Measurements from ENCODE around the gene TMEM225B. TPM values are rescaled to one million over a fixed set of nuclear protein-coding genes. Genes with fewer than 3 reads are reported as not detected.
A peak's percentile ranks its signal among the peaks of the same experiment; 100 is the strongest.
"Not testable (repeated sequence)": the region's sequence is repeated elsewhere in the genome, so short reads cannot be mapped to it uniquely, and the experiment has no call there.

TMEM225B gene
- total RNA-seq, 3 donors from 2014 or later: 0.38 to 0.71 TPM; not detected in 1

- H3K36me3 Mint-ChIP-seq (ENCODE audit: insufficient read depth): peaks cover 44% of the 10 kb centered on the region
- peaks cover 10% of the 10 kb centered on the region for H3K4me1 Mint-ChIP-seq (ENCODE audit: low read depth)
- H3K27me3 Mint-ChIP-seq (ENCODE audit: low read depth): no peaks in the 10 kb centered on the region
- H3K9me3 Mint-ChIP-seq: no peaks in the 10 kb centered on the region
- H3K4me3 Mint-ChIP-seq: no peak overlapping the region
- ATAC-seq: no peak
- no peak for DNase-seq
Measured at GRCh38 chr7:99644431-99644830, 46.4 kb downstream of the TMEM225B start.

GRCh38 chr7:99645590-99645989 lies 47.5 kb downstream of the TMEM225B start:
- no peak for DNase-seq
- H3K9me3 Mint-ChIP-seq: no peaks in the 10 kb centered on the region
- H3K27me3 Mint-ChIP-seq (ENCODE audit: low read depth): no peaks in the 10 kb centered on the region
- peaks cover 8% of the 10 kb centered on the region for H3K4me1 Mint-ChIP-seq (ENCODE audit: low read depth)
- H3K36me3 Mint-ChIP-seq (ENCODE audit: insufficient read depth): peaks cover 44% of the 10 kb centered on the region
- no peak overlapping the region for H3K4me3 Mint-ChIP-seq
- ATAC-seq: no peak

GRCh38 chr7:99648843-99649242 lies 50.8 kb downstream of the TMEM225B start:
- H3K27me3 Mint-ChIP-seq (ENCODE audit: low read depth): no peaks in the 10 kb centered on the region
- no peak overlapping the region for H3K4me3 Mint-ChIP-seq
- peaks cover 6% of the 10 kb centered on the region for H3K4me1 Mint-ChIP-seq (ENCODE audit: low read depth)
- DNase-seq: no peak
- peaks cover 44% of the 10 kb centered on the region for H3K36me3 Mint-ChIP-seq (ENCODE audit: insufficient read depth)
- no peaks in the 10 kb centered on the region for H3K9me3 Mint-ChIP-seq
- ATAC-seq: peak; percentile 78 to 85

GRCh38 chr7:99651290-99651689 lies 53.2 kb downstream of the TMEM225B start:
- Mint-ChIP-seq H3K4me3 (no peak overlapping the region), H3K27me3 (ENCODE audit: low read depth) (no peaks in the 10 kb centered on the region), H3K36me3 (ENCODE audit: insufficient read depth) (peaks cover 33% of the 10 kb centered on the region), H3K4me1 (ENCODE audit: low read depth) (peaks cover 8% of the 10 kb centered on the region), H3K9me3 (no peaks in the 10 kb centered on the region)
- DNase-seq: no peak
- no peak for ATAC-seq

GRCh38 chr7:99652671-99653070 lies 54.6 kb downstream of the TMEM225B start:
- DNase-seq (no peak), ATAC-seq (no peak)
- peaks cover 8% of the 10 kb centered on the region for H3K4me1 Mint-ChIP-seq (ENCODE audit: low read depth)
- peaks cover 33% of the 10 kb centered on the region for H3K36me3 Mint-ChIP-seq (ENCODE audit: insufficient read depth)
- no peak overlapping the region for H3K4me3 Mint-ChIP-seq
- no peaks in the 10 kb centered on the region for H3K27me3 Mint-ChIP-seq (ENCODE audit: low read depth)
- H3K9me3 Mint-ChIP-seq: no peaks in the 10 kb centered on the region

GRCh38 chr7:99653269-99653668 lies 55.2 kb downstream of the TMEM225B start:
- not testable (repeated sequence) for H3K27me3 Mint-ChIP-seq (ENCODE audit: low read depth); H3K4me3 Mint-ChIP-seq; ATAC-seq; H3K4me1 Mint-ChIP-seq (ENCODE audit: low read depth); DNase-seq; H3K9me3 Mint-ChIP-seq
- H3K36me3 Mint-ChIP-seq (ENCODE audit: insufficient read depth): peaks cover 30% of the 10 kb centered on the region

GRCh38 chr7:99653754-99654153 lies 55.7 kb downstream of the TMEM225B start:
- H3K27me3 Mint-ChIP-seq (ENCODE audit: low read depth): no peaks in the 10 kb centered on the region
- H3K9me3 Mint-ChIP-seq: no peaks in the 10 kb centered on the region
- no peak overlapping the region for H3K4me3 Mint-ChIP-seq
- peaks cover 29% of the 10 kb centered on the region for H3K36me3 Mint-ChIP-seq (ENCODE audit: insufficient read depth)
- no peak for ATAC-seq
- H3K4me1 Mint-ChIP-seq (ENCODE audit: low read depth): peaks cover 5% of the 10 kb centered on the region
- DNase-seq: no peak

- H3K27me3 Mint-ChIP-seq (ENCODE audit: low read depth); ATAC-seq; DNase-seq; H3K4me1 Mint-ChIP-seq (ENCODE audit: low read depth); H3K9me3 Mint-ChIP-seq; H3K4me3 Mint-ChIP-seq: not testable (repeated sequence)
- peaks cover 29% of the 10 kb centered on the region for H3K36me3 Mint-ChIP-seq (ENCODE audit: insufficient read depth)
Measured at GRCh38 chr7:99654626-99655025, 56.6 kb downstream of the TMEM225B start.

- not testable (repeated sequence) for H3K9me3 Mint-ChIP-seq; DNase-seq; H3K4me1 Mint-ChIP-seq (ENCODE audit: low read depth); ATAC-seq; H3K4me3 Mint-ChIP-seq; H3K27me3 Mint-ChIP-seq (ENCODE audit: low read depth)
- peaks cover 27% of the 10 kb centered on the region for H3K36me3 Mint-ChIP-seq (ENCODE audit: insufficient read depth)
Measured at GRCh38 chr7:99657879-99658278, 59.8 kb downstream of the TMEM225B start.

Other genes with a start within 250 kb of the TMEM225B start
- 100 to 1,000 TPM; 240 to 282 (median 274) TPM for gene ARPC1B, start 223.5 kb upstream of the TMEM225B start, total RNA-seq
- 100 to 1,000 TPM; 231 to 255 (median 235) TPM for gene PDAP1, start 189.7 kb upstream of the TMEM225B start, total RNA-seq
- gene BUD31, start 189.3 kb upstream of the TMEM225B start, total RNA-seq: 100 to 1,000 TPM; 174 to 231 (median 178) TPM
- gene PTCD1, start 159.5 kb upstream of the TMEM225B start, total RNA-seq: 10 to 100 TPM; 11.9 to 15.1 (median 13.9) TPM
- gene CPSF4, start 159.3 kb upstream of the TMEM225B start, total RNA-seq: 10 to 100 TPM; 85.8 to 99.9 (median 86.9) TPM
- gene ATP5MF, start 132.1 kb upstream of the TMEM225B start, total RNA-seq: 100 to 1,000 TPM; 346 to 393 (median 391) TPM
- 1 to 10 TPM; 5.4 to 9.4 (median 7.1) TPM for gene ZNF789, start 125.4 kb upstream of the TMEM225B start, total RNA-seq
- 10 to 100 TPM; 32.0 to 38.1 (median 34.8) TPM for gene ZNF394, start 98.0 kb upstream of the TMEM225B start, total RNA-seq
- 1 to 10 TPM; 4.9 to 6.4 (median 6.3) TPM for gene ZKSCAN5, start 93.6 kb upstream of the TMEM225B start, total RNA-seq
- 1 to 10 TPM; 6.1 to 6.7 (median 6.6) TPM for gene FAM200A, start 46.2 kb upstream of the TMEM225B start, total RNA-seq
- gene ZNF655, start 39.6 kb upstream of the TMEM225B start, total RNA-seq: 10 to 100 TPM; 52.5 to 61.6 (median 59.2) TPM
- 10 to 100 TPM; 32.9 to 34.4 (median 34.1) TPM for gene ZSCAN25, start 18.7 kb downstream of the TMEM225B start, total RNA-seq
- under 1 TPM in 2 of 3 donors, not detected in 1; 0.20 to 0.63 TPM for gene CYP3A5, start 81.7 kb downstream of the TMEM225B start, total RNA-seq
- not detected for gene CYP3A7, start 136.9 kb downstream of the TMEM225B start, total RNA-seq
- gene CYP3A4, start 185.9 kb downstream of the TMEM225B start, total RNA-seq: under 1 TPM in 2 of 3 donors, not detected in 1; 0.11 to 0.23 TPM
- not detected for gene CYP3A43, start 229.7 kb downstream of the TMEM225B start, total RNA-seq

Data from activated T-cell treated with anti-CD3 and anti-CD28 coated beads, Interleukin-2, amount 50 U/mL, for 4 hours (primary cell).